Stromal cell of bone marrow (primary cell): ENCODE measurements around the gene EFCAB10.

Source experiments
- DNase-seq: peaks from one replicate; pipeline ENCODE4 v3.0.0-alpha.2; 2012; ENCODE audit warnings: low read depth

Gene EFCAB10, protein sequence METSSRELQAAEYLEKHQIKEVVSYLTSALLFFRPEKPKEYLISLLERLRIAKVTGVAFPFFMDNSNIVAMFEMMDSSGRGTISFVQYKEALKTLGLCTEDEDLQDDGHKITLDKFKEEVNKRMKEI

DNA sequence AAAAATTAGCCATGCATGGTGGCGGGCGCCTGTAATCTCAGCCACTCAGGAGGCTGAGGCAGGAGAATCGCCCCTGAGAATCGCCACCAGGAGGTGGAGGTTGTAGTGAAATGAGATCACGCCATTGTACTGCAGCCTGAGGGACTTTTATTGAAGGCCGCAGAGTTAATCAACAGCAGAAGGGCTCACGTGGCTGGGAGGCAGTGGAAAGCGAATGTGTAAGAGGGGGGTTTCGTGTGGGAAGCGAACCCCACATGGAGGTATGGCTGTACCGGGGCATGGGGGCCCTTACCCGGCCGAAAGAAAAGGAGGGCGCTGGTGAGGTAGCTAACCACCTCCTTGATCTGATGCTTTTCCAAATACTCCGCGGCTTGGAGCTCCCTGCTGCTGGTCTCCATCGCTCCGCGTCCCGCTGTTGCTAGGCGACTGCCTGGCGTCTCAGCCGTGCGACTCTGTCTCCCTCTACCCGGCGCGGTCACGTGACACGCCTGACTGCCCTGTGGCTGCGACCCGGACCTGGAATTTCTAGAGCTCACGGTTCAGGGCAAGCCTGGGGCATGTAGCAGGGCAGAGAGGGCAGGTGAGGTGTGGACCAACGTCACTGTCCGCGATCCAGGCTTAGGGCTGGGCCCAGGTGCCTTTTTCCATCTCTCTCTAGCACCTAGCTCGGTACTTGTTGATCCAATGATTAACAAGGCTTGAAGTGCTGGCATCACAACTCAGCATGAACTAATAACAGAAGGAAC lies at the start of gene EFCAB10:
TSS of gene EFCAB10 (minus strand) at position 428 of the 746 bp plus-strand sequence. CDS start at position 398, 30 bp downstream.
- DNase-seq, result no peak

DNA sequence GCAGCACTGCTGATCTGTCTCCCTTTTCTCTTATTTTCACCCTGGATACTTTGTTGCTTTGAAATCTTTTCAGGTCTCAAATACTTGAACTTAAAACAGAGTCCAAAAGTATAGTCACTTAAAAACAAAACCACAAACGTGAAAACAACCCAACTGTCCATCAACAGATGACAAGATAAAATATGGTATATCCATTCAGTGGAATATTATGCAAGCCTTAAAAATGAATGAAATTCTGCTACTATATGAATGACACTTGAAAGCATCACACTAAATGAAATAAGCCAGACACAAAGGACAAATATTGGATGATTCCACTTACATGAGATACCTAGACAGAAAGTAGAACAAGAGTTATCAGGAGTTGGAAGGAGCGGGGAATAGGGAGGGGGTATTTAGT lies 44.7 kb upstream of the EFCAB10 start:
- no peak for DNase-seq

DNA sequence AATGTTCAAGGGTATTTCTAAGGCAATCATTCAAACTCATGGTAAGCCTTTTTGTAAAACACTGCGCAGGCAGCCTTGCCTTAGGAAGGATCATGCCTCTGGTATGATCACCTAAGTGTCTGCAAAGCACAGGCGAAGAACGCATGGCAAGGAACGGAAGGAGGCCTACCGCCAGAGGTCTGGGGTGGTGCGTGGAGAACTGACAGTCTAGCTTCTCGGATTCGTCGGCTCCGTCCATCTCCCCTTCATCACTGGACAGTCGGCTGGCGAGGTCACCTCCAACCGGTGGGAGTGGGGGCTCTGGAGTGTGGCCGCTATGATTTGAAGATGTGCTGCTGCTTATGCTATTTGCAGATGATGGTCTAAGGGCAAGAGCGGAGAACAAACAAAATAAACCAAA lies 42.6 kb upstream of the EFCAB10 start:
- DNase-seq, result no peak

DNA sequence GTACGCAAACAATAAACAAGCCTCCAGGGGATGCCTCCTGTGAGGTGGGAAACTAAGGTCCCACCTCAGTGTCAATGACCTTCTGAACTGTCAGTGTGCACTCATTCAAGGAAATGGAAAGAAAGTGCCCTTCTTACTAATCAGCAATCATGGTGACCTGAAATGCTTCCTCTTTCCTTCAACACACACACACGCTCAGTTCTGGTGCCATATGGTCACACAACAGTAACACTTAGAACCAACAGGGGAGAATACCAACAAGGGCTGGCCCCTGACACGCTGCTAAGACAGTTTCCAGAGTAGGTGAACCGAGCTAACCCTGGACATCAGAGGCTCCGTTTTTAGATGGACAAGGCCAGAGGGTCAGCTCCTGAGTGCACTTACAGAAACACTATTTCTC lies 42.1 kb upstream of the EFCAB10 start:
- no peak for DNase-seq

DNA sequence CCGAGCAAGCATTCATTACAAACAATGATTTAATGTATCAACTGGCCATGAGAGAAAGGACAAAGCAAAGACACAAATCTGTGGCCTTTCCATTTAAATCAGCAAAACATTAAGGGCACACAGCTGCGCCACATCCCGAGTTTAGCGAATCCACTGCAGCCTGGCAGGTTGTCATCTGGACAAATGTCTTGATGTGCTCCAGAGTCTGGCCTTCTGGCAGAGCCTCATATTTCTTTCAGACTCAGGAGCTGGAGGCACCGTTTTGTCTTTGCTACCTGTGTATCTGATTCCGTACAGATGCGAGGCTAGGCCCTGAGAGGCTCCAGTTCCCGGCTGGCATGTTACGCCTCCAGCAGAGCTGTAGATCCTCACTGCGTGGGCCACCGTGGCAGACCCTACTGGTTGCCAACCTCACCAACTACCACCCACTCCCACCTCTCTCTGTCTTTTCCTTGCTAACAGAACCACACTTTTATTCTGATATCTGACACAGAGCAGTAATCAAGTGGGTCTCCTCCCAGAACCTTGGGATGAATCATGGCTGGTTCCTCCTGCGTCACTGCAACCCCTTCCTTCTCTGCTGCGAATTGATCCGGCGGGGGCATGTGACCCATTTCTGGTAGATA lies 40.9 kb upstream of the EFCAB10 start:
- no peak for DNase-seq

DNA sequence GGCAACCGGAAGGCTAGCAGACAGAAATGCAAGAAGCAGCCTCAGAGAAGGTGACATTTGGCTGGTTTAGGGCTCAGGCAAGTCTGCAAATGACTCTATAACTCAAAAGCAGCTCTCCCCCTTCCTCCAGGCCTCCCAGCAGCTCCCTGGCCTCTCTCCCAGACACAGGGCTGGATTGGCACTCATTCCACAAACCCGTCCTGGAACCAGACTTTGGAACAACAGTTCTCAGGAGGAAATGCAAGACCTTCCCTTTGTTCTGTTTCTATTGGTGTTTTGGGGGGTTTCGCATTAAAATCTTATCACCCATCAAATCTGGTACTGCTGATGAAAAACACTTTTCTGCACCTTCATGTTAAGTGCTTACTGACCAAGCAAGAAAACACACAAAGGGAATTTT lies 40.3 kb upstream of the EFCAB10 start:
- peak; percentile 53 for DNase-seq

DNA sequence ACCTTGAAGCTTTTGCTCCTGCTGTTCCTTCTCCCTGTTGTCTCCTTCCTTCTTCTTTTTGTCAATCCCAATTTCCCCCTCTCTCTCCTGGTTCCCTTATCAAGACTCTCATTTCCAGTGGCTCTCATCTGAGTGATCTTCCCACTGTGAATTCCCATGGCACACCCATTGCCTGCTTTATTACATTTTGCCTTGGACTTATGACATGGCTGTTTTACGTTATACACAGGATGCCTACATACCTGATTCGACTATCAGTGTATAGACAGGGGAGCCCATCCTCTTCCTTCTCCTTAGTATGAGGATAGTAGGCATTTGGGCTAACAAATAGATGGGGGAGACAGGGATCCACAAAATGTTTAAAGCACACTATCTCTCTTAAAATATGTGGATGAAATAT lies 39.9 kb upstream of the EFCAB10 start:
- DNase-seq, result no peak

DNA sequence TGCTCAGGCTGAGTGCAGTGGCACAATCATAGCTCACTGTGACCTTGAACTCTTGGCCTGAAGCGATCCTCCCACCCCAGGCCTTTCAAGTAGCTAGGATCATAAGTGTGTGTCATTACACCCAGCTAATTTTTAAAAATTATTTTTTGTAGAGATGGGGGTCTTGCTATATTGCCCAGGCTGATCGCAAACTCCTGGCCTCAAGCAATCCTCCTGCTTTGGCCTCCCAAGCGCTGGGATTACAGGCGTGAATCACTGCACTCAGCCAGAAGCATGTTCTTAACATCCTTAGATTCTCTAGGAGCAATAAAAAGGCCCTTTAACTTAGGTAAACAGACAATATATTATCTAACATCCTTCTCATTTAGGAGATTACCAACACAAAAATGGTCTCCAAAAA lies 38.3 kb upstream of the EFCAB10 start:
- DNase-seq, result no peak

DNA sequence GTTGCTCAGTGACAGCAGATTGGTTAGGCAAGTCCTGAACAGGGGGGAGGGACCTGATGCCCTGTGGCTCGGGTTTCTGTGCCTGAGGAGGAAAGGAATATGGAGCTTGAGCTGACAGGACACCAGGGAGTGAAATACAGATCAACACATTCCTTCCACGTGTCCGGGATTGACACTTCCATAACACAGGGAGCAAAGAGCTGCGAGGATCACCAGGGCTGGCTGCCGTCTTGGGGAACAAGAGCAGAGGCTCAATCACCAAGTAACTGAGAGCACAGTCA lies 36.7 kb upstream of the EFCAB10 start:
- no peak for DNase-seq

DNA sequence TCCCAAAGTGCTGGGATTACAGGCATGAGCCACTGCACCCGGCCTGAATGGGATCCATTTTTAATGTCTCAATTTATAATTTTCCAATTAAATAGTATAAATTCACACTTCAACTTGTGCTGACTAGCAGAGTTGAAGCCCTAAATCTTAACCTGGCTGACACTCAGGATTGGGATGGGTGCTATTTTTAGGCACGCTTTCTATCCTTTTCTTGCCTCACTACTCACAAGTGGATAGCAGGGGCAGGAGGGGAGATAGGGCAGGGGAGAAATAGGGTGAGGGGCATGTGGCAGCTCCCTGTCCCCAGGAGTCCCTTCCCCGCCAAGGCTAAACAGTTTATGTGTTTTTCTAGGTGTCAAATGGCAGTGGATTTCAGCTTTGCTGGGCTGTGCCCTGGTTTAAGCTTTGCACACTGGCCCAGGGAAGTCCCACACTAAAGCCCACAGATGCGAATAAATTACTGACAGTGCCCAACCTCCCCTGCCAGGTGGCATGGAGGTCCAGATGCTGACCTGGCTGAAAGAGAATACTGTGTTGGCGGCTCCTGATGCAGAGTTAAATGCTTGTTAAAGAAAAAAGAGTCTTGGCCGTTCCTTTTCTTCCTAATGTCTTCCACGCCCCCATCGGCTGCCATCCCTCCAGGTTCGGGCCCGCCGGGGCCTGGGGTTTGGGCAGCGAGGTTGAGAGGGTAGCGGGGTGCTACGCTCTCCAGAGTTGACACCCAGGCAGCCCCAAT lies 36.2 kb upstream of the EFCAB10 start:
- no peak for DNase-seq

DNA sequence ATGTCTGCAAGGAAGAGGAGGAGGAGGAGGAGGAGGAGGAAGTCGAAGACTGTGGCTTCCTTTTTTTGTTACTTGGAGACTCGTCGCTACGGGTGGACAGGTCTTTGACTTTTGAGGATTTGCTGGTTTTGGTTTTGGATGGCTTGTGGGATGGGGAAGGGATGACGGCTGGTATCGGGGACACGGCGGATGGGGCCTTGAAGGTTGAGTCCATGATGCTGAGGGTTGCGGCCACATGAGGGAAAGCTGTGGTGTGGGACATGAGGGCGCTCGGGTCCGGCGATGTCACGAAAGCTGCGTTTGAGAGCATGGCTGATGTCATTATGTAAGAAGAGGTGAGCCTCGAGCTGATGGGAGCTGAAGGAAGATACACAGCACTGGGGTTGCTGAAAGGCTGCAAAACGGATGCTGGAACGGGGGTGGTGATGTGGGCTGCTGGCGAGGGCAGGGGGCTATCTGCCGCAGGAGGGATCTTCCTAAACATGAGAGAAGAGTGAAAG lies 33.1 kb upstream of the EFCAB10 start:
- no peak for DNase-seq

DNA sequence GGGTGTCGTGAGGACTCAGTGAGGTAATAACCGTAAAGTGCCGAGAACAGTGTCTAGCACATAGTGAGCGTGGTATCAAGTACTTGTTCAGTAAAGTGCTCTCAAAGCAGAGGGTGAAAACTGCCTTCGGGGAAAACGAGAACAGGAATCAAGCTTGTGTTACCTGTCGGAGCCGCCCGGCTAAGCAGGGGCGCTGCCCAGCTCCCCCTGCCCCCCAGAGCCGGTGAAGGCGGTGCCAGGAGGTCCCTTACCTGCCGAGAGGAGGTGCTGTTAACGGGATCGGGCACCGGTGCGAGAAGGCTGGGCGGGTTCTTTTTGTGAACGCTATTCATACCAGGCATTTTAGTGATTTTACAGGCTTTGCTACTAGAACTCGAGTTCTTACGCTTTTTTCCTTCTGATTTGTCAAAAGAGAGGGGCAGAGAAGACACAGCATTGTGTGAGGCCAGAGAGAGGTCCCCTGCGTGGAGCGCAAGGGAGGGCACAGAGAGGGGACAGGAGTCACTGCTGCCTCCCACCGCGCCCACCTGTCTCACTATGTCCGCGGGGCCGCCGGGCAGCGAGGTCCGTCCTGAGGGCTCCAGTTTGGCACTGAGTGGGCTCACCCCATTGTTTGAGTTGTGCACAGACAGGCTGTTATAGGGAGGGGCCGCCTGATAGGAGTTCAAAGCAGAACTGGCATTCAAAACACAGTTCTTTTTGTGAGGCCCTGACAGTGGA lies 32.5 kb upstream of the EFCAB10 start:
- DNase-seq, result no peak

DNA sequence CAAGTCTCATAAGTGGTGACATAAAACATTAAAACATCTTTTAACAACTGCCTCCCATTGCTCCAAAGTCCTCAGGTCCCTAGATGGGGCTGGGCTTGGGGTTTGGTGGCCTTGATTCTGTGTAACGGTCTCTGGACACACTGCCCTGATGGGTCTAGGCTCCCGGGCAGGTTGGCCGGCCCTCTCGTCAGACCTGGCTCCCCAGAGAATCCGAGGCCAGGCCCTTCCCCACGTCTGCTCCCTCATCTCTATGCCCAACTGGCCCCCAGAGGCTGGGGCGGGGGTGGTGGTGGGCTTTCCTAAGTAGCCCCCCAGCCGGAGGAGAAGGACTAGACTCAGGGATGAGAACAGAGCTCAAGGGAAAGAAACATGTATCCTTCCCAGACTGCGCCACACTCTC lies 31.5 kb upstream of the EFCAB10 start:
- DNase-seq, result no peak

DNA sequence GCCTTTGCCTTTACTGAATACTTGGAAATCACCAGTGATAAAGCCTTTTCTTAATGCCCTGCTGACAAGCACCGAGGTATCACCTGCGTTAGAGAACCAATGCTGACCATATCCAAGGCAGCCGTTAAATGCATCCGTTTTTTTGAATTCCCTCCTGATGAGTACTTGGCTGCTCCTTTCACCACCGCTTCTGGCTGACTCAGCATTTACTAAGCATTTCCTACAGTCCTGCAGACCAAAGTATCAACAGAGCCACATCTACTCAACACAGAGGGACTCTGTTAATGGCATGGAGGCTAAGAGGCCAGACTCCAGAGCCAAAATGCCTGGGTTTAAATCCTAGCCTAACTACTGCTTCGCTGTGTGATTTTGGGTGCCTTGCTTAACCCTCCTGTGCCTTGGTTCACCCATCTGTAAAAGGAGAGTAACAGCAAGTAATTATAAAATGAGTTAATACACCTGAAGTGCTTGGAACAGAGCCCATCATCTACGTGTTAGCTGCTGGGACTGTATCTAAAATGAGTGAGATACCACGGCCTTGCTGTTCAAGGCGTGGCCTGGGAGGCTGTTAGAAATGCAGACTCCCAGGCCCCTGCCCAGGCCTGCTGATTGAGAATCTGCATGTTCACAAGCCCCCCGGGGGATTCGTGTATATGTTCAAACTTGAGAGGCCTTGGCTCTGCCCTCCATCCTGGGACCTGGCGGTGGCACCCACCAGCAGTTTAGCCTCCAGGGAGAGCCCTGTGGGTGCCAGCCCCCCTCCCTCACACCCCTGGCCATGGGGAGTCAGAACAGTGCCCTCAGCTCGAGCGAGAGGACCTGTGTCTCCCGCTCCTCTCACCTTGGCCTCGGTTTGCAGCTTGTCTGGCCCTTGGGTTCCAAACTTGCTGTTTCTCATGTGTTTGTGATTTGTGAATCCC lies 30.8 kb upstream of the EFCAB10 start:
- DNase-seq, result no peak

DNA sequence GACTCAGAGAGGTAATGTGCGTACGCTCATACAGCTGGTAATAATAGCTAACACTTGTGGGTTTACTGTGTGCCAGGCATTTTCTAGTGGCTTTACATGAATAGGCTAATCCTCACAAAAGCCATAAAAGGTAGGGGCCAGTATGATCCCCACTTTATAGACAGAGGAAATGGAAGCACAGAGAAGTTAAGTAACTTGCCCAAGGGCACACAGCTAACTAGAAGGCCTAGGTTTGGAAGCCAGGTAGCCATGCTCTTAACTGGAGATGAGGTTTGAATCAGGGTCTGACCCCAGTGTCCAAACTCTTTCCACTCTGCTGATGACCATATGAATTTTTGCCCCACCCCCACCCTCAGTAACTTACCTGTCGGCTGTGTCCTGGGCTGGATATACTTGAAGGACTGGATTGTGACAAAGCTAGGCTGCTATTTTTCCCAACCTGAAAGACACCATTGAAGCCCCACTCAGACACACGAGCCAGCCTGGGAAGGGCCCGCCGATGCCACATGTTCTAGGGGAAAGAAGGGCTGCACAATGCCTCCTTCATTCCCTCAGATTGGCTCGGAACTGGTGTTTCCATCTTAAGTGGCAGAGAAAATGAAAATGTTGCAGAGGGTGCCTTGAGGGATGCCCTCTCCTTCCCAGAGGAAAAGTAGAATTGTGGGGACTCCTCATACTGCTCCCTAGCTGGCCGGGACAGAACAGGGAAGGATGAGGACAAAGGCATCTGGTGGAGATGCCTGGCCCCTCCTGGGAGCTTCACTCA lies 29.1 kb upstream of the EFCAB10 start:
- DNase-seq, result no peak

DNA sequence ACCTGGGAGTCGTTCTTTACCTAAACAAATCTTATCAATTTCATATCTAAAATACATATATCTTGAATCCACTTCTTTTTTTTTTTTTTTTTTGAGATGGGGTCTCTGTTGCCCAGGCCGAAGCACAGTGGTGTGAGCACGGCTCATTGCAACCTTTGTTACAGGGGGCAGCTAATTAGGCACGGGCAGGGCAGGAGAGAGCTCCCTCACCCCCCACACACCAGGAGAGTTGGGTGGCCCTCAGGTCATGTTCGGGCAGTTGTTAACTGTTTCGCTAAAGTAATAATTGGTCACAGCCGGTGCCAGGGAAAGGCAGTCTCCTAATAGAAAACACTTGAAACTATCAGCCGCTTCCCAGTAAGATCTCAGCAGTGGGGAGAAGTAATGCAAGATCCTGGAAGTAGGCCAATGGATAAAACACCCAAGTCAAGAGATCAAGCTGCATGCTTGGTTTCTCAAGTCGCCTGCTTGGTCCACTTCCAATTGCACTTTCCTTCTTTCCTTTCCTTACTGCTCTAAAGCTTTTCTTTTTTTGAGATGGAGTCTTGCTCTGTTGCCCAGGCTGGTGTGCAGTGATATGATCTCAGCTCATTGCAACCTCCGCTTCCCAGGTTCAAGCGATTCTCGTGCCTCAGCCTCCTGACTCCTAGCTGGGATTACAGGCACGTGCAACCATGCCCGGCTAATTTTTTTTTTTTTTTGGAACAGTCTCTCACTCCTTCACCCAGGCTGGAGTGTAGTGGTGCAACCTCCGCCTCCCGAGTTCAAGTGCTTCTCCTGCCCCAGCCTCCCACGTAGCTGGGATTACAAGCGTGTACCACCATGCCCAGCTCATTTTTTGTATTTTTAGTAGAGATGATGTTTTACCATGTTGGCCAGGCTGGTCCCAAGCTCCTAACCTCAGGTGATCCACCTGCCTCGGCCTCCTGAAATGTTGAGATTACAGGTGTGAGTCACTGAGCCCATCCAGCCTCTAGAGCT lies 21.3 kb upstream of the EFCAB10 start:
- DNase-seq, result no peak

DNA sequence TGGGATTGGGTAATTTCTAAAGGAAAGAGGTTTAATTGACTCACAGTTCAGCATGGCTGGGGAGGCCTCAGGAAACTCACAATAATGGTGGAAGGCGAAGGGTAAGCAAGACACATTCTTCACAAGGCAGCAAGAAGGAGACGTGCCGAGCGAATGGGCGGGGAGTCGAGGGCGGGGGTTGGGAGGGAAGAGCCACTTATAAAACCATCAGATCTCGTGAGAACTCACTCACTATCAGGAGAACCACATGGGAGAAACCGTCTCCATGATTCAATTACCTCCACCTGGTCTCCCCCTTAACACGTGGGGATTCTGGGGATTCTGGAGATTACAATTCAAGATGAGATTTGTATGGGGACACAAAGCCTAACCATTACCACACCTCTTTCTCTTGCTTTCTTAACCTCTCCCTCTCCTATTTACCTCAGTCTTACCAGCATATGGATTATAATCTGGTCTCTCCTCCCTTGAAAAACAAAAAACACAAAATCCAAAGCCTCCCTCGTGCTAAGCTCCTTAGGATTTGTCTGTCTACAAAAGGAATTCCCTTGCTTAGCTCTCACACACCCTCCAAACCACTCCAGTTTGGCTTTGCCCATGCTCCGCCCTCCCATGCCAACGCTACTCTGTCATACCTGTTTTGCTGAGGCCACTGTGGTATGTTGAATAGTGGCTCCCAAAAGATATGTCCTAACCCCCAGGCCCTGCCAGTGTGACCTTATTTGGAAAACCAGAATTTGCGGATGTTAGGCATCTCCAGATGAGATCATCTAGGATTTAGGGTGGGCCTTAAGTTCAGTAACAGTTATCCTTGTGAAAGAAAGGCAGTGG lies 19.6 kb upstream of the EFCAB10 start:
- DNase-seq, result no peak

DNA sequence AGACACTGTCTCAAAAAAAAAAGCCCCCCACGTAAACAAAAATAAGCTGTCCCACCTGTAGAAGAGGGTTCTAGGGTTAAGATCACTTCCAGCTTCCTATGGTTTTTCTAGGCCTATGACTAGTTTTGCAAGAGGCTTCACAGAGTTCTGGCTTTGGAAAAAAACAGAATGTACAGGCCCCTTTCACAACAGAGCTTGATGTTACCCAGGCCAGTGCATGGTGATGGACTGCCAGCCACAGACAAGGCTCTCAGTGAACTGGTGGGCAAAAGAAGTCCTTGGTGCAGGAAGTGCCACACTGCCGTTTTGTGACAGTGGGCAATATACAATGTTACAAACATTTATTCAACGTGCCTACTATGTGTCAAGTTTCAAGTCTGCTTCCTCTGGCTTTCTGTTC lies 18.3 kb upstream of the EFCAB10 start:
- DNase-seq, result no peak
